NK-92 treated with Interleukin-12 subunit alpha and Interleukin-12 subunit beta, amount 100 ng/mL, for 24 hours (cell line): Measurements from ENCODE around the gene CPA4.

Experiments
- DNase-seq: peaks from one replicate; lab custom pipeline; 2025; lab: John Stamatoyannopoulos, UW

Gene CPA4

DNA sequence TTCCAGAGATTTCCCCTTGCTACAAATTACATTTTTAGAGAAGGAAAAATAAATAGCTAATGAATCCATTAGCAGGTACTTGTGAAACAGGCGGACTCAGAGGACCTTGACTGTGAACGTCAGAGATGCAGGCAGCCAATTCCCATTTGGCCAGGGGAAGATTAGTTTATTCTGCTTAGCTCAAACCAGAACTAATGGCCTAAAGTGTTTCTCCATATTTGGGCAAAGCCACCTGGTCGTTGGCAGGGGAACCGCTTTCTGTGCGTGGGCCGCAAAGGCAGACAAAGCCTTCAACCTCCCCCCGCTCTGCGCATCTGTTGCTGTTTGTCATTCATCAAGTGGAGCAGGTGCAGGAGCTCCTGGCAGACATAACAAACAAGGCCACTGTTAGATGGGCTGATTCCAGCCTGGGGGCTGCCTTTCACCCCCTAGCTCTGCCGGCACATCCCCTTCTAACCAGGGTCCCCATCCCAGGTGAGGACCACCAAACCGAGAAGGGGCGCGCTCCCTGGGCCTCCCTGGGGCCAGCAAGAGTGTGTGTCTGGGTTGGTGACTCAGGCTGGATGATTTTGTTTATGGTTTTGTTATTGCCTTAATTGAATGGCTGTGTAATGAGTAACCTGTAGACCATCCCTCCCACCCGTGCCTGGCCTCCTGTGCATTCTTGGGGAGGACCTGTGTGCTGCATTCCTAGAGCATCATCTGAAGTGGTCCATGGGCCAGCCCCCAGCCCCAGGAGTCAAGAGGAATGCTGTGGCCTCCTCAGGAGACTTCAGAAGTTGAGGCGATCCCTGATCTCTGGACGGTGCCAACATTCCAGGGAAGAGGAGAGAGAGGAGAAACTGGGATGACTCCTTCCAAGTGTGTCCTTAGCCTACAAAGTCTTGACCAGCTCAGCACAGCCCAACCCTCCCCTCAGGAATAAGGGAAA is 72.8 kb downstream of the CPA4 start:
- no peak for DNase-seq

DNA sequence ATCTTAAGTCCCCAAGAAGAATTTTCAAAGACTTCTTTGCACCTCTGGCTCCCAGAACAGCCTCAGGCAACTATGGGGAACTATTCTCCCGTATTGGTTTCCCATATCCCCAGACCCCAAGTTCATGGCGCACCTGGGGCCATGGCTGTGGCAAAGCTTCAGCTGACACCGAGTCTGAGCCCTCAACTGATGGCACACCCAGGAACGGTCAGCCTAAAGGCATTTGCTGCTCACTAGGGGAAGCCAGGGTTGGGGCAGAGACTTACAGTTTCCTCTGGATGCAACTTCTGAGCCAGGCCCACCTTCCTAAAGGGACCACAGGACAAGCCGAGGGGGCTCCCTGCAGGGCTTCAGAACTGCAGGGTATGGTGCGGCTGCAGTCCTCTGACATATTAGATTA is 73.6 kb downstream of the CPA4 start:
- DNase-seq, result no peak

DNA sequence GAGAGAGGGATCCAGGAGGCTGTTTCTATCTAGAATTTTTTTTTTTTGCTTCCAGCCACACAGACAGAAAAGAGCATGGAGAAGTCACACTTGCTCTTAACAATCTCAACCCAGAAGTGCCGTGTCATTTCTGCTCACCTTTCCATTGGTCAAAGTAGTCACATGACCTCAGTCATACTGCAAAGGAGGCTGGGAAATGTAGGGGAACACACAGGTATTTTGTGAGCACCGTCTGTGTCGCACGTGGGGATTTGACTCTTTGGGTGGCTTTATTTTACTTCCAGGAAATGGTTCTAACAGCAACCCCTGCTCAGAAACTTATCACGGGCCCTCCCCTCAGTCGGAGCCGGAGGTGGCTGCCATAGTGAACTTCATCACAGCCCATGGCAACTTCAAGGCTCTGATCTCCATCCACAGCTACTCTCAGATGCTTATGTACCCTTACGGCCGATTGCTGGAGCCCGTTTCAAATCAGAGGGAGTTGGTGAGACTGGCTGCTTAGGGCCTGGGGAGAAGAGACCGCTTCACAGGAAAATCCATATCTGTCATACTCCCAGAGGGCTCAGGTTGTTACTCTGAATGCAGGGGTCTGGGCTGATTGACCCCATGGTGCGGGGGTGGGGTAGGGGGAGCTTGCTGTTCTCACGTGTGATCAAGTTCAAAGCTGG is 74.3 kb downstream of the CPA4 start:
- DNase-seq, result no peak

DNA sequence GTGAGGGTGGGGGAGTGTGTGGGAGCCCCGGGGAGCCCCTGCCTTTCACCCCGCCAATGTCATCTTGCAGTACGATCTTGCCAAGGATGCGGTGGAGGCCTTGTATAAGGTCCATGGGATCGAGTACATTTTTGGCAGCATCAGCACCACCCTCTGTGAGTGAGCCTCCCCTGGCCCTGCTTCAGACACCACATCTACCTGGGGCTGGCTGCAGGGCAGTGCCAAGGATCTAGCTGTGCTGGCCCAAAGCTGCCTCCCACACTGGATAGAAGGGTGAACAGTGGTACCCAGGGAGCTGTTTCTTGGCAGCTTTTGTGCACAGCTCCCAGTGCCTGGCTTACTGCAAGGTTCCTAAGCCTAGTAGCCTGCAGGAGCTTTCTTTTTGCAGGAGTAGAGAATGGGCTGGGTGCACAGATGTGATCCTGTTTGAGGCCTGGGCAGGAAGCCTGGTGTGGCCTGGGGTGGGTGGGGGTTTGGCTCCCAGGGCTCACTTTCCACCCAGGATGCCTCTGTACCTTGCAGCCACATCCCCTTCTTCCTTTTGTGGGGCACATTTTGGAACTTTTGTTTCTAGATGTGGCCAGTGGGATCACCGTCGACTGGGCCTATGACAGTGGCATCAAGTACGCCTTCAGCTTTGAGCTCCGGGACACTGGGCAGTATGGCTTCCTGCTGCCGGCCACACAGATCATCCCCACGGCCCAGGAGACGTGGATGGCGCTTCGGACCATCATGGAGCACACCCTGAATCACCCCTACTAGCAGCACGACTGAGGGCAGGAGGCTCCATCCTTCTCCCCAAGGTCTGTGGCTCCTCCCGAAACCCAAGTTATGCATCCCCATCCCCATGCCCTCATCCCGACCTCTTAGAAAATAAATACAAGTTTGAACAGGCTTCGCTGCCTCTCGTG is 75.1 kb downstream of the CPA4 start:
- no peak for DNase-seq

DNA sequence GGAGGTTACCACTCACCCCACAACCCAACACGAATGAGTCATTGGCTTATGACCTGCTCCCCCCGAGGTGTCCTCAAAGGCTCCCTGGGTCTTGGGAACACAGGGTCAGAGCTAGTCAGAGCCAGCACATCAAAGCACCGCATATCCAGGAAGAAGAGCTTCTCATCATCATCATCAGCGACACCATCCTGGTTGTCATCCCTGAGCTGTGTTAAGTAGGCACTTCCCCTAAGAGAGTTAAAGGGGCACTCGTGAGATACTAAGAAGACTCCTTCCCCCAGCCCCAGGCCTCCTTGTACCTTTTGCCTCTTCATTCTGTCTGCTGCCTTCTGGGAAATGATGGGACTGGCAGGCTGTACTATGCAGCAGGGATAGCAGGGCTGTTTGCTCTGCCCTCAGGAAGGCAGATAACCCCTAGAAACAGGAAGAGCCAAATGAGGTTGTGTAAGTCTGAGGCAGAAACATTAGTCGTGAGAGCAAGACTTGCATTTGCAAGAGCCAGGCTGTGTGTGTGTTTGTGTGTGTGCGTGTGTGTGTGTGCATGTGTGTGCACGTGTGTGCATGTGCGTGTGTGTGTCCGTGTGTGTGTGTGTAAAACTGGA is 76.2 kb downstream of the CPA4 start:
- DNase-seq, result no peak

DNA sequence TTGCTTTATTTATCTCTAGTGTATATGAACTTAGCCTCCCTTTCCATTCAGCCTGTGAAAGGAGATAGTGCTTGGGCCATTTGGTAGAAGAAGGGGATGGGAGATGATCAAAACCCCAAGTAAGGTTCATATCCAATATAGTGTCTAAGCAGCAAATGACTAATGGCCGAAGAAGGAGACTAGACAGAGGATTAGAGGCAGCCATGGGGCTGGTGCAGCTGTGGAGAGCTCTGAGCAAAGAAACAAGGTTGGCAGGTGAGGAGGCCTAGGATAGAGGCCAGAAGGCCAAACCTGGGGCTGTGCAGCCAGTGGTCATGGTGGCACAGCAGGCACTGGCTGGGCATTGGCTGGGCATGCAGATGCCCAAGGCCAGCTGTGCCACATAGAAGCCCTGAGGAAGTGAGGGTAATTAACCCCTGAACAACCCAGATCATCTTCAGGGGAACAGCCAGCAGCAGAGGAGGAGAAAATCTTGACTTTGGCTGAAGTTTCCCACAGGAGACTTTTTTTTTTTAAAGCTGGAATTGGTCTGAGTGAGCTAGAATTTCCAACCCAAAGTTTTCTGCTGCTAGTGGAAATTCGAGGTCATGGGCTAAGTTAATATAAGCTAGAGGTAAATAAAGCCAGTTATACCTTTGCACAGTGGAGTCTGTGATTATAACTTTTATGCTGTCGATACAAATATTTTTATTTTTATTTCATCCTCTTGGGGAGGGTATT is 77.0 kb downstream of the CPA4 start:
- DNase-seq, result no peak

DNA sequence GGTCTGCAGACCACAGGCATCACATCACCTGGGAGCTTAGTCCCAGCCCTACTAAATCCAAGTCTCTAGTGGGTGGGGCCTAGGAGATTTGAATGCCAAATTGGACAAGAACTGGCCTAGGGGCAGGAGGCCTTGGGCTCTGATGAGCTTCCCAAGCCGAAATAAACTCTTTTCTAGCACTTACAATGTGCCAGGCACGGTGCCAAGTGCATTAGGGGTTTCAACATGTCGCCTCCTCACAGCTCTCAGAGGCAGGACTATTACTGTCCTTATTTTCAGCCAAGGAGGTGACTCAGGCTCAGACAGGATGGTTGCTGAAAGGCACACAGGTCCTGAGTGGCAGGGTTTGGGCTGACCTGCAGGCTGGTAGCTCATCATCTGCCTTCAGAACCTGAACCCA is 78.1 kb downstream of the CPA4 start:
- DNase-seq, result no peak

DNA sequence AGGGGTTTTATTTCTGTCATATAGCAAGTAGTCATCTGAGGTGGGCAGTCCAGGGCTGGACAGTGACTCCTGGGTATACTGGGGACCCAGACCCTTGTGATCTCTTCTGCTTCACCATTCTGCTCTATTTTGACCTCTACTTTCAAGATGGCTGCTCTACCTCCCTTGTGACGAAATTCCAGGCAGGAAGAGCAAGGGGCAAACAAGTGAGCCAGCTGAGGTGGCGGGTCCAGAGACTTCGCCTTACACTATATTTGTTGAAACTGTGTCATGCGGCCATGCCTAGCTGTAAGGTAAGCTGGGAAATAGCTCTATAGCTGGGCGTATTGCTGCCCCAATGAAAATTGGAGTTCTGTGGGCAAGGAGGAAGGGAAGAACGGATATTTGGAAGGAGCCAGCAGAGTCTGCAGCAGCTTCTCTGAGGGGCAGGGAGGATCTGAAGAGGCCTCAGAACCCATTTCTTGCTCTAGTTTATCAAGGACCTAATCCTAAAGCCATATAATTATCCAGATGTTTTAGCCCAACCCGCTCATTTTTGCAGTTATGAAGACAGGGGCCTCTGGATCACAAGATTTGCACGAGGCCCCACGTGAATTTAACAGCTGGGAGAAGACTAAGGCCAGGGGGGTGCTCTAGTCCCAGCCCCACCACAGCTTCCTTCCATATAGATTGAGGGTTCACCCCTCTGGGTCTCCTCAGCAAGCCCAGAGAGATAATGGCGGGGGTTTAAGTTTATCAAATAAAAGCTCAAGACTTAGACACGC is 79.6 kb downstream of the CPA4 start:
- DNase-seq, result no peak
